Progenitor cell of endocrine pancreas (in vitro differentiated cells): ENCODE measurements around the gene NT5C2. TPM values are rescaled to one million over a fixed set of nuclear protein-coding genes. Genes with fewer than 3 reads are reported as not detected.

Source experiments
- DNase-seq: peaks from one replicate; pipeline ENCODE4 v3.0.0; 2021; ENCODE audit warnings: low spot score; ENCODE audit not compliant: unreplicated experiment
- H3K27ac Mint-ChIP-seq: 2 replicates; pipeline ENCODE4 v1.8.0; 2021; ENCODE audit warnings: mild to moderate bottlenecking, moderate library complexity, mixed read lengths
- H3K27me3 Mint-ChIP-seq: 2 replicates; pipeline ENCODE4 v1.8.0; 2021; ENCODE audit warnings: mixed read lengths
- H3K36me3 Mint-ChIP-seq: 2 replicates; pipeline ENCODE4 v1.8.0; 2022; ENCODE audit warnings: mixed read lengths; ENCODE audit not compliant: insufficient read depth
- H3K4me1 Mint-ChIP-seq: 2 replicates; pipeline ENCODE4 v1.8.0; 2021; ENCODE audit warnings: low read depth, mixed read lengths
- H3K4me3 Mint-ChIP-seq: 2 replicates; pipeline ENCODE4 v1.8.0; 2021; ENCODE audit warnings: low read depth, mild to moderate bottlenecking, moderate library complexity, mixed read lengths
- H3K9me3 Mint-ChIP-seq: 2 replicates; pipeline ENCODE4 v1.8.0; 2021; ENCODE audit warnings: low read depth, mixed read lengths
- CTCF ChIP-seq: fragments of 200-600 bp; sonication (generic); IDR thresholded peaks from one replicate; pipeline ENCODE4 v1.5.0; 2021; ENCODE audit warnings: antibody characterized with exemption, mild to moderate bottlenecking; ENCODE audit not compliant: unreplicated experiment
- total RNA-seq: library from RNA; stranded (reverse); gene quantifications from 2 replicates; pipeline ENCODE4 v1.2.1, GENCODE V29; 2021

The NT5C2 gene
- total RNA-seq, 1 donor from 2014 or later: 131 TPM

DNA sequence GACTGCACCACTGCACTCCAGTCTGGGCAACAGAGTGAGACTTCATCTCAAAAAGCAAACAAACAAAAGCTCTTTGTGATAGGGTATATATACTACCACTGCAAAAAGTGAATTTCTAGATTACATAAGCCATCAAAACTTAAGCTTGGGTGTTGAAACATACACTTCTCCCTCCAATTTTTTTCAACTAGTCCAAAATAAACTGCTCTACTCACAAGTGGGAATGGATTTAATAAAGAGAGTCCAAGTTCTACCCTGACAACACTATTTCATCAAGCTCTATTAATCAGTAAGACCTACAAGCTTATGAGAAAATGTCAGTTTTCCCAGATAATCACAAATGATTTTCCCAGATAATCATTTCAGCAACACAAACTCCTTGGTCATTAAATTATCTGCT, 82.7 kb downstream of the NT5C2 start:
- H3K27me3 Mint-ChIP-seq: no peaks in the 10 kb centered on the region
- no peak for TF ChIP-seq CTCF
- H3K4me3 Mint-ChIP-seq: no peak overlapping the region
- DNase-seq: no peak
- H3K9me3 Mint-ChIP-seq: no peaks in the 10 kb centered on the region
- peaks cover 19% of the 10 kb centered on the region for H3K4me1 Mint-ChIP-seq
- H3K36me3 Mint-ChIP-seq: peaks cover 15% of the 10 kb centered on the region
- H3K27ac Mint-ChIP-seq: no peak overlapping the region

- H3K27me3 Mint-ChIP-seq: no peaks in the 10 kb centered on the region
- no peak overlapping the region for H3K27ac Mint-ChIP-seq
- peaks cover 11% of the 10 kb centered on the region for H3K36me3 Mint-ChIP-seq
- TF ChIP-seq CTCF: no peak
- H3K9me3 Mint-ChIP-seq: no peaks in the 10 kb centered on the region
- peaks cover 13% of the 10 kb centered on the region for H3K4me1 Mint-ChIP-seq
- no peak overlapping the region for H3K4me3 Mint-ChIP-seq
- DNase-seq: no peak
These were observed 83.3 kb downstream of the NT5C2 start for GRCh38 chr10:103109821-103110220.

- Mint-ChIP-seq H3K27ac (no peak overlapping the region), H3K4me1 (peaks cover 6% of the 10 kb centered on the region), H3K36me3 (peaks cover 11% of the 10 kb centered on the region), H3K9me3 (no peaks in the 10 kb centered on the region), H3K27me3 (no peaks in the 10 kb centered on the region), H3K4me3 (no peak overlapping the region)
- DNase-seq: no peak
- TF ChIP-seq CTCF: no peak
These were observed 86.5 kb downstream of the NT5C2 start for GRCh38 chr10:103106539-103106938.

- Mint-ChIP-seq H3K4me3 (no peak overlapping the region), H3K27me3 (no peaks in the 10 kb centered on the region), H3K27ac (no peak overlapping the region), H3K9me3 (no peaks in the 10 kb centered on the region), H3K36me3 (peaks cover 10% of the 10 kb centered on the region), H3K4me1 (no peaks in the 10 kb centered on the region)
- no peak for TF ChIP-seq CTCF
- DNase-seq: no peak
These were observed 87.6 kb downstream of the NT5C2 start for GRCh38 chr10:103105462-103105861.

- DNase-seq: no peak
- H3K27me3 Mint-ChIP-seq: no peaks in the 10 kb centered on the region
- H3K9me3 Mint-ChIP-seq: no peaks in the 10 kb centered on the region
These were observed 88.4 kb downstream of the NT5C2 start for GRCh38 chr10:103104721-103105120.

More at GRCh38 chr10:103104721-103105120, 88.4 kb downstream of the NT5C2 start:
- Mint-ChIP-seq H3K4me3 (no peak overlapping the region), H3K27ac (no peak overlapping the region), H3K4me1 (no peaks in the 10 kb centered on the region), H3K36me3 (peaks cover 10% of the 10 kb centered on the region)
- no peak for TF ChIP-seq CTCF
